HG03571 (cell line): ENCODE results near the gene PRDM4.
"Not testable (repeated sequence)": the region's sequence is repeated elsewhere in the genome, so short reads cannot be mapped to it uniquely, and the experiment has no call there.

Source experiments
- ATAC-seq: cut with Tn5 transposase; IDR thresholded peaks from one replicate; pipeline ENCODE4 v1.9.1; 2021; ENCODE audit not compliant: unreplicated experiment

PRDM4 gene

DNA sequence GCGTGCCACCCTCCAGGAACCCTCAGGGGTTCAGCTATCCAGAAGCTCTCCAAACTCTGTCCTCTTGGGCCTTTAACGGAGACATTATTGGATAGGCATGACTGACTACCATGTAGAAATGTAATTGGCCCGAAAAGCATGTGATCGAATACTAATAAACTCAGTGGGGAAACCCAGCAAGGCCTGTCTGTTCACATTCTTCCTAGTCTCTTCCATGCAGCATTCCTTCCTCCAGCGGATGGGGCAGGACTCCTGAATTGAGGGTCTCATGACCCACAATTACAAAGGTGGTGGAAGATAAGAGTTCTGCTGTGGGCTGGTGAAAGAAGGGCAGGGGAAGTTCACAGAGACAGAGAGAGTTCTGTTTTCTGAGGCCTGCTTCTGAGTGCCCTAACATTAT is 6.5 kb upstream of the PRDM4 start:
- ATAC-seq: no peak

DNA sequence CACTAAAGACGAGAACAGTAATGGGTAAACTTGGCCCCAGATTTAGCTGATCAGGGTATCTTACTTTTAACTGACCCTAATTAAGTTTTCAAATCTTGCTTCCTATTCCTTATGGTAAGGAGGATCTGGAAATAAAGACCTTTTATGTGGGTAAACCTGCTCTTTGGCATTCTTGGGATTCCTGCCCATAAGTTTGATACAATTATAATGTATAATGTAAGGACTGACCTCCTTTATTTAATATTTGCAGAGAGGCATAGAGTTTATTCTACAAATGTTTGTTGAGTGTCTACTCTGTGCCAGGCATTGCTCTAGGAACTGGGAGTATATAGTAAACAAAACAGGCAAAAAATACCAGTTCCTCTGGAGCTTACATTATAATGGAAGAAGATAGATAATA is 4.4 kb upstream of the PRDM4 start:
- no peak for ATAC-seq

DNA sequence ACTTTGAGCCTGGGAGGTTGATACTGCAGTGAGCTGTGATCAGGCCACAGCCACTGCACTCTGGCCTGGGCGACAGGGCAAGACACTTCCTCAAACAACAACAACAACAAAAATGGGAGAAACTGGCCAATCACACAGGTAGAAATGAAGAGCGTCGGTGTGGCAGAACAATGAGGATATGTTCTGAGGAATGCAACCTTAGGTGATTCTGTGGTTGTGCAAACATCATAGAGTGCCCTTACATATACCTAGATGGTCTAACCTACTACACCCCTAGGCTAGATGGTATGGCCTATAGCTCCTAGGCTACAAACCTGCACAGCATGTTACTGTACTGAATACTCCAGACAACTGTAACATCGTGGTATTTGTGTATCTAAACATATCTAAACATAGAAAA is 3.7 kb upstream of the PRDM4 start:
- ATAC-seq: no peak

DNA sequence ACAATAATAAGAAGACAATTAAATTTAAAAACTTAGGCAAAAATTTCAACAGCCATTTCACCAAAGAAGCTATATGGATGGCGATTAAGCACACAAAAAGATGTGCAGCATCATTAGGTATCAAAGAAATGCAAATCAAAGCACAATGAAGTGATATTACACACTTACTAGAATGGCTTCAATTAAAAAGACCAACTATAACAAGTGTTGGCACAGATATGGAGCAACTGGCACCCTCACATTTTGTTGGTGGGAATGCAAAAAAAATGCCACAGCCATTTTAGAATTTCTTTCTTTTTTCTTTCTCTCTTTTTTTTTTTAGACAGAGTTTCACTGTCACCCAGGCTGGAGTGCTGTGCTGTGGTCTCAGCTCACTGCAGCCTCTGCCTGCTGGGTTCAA is 1.9 kb upstream of the PRDM4 start:
- ATAC-seq: no peak

DNA sequence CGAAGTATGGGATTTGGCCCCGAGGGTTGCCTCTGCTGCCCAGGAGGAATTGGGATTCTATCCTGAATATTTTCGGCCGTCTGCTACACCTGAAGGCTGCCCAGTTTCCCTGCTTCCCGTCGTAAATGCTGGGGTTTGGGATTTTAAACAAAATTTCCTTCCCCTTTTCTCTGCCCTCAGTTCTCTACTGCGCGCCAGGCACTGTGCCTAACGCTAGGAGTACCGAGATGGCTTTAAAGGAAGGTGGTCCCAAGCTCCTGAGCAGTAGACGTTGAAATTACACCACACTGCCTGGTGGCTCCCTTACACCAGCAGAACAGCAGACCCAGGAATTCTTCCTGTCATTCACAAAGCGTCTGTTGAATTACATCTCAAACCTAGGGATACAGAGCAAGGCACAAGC is 566 bp upstream of the PRDM4 start:
- ATAC-seq: no peak

DNA sequence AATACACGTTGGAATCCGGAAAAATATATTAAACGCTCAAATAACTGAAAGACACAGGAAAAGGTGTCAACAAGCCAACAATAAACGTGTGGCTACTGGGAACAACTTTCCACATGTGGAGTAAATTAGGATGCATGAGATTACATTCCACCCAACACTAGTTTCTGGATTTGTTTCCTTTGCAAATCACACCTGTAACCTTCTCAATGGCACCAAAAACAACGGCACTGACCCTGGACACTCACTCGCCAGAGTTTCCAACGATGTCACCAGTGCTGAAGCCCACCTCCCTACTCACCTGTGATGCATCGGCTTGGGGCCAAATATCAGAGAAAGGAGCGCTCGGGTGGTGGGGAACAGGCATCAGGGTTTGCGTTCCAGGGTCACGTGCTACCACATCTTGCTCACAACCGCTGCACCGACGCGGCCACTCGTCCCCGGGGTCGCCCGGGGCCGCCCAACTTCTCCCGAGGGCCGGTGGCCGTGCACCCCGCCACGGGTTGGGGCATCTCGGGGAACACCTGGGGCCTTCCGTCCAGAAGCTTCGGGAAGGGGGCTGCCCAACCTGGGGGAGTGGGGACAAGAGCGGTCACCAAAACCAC is 629 bp downstream of the PRDM4 start:
- peak; percentile 11 for ATAC-seq

DNA sequence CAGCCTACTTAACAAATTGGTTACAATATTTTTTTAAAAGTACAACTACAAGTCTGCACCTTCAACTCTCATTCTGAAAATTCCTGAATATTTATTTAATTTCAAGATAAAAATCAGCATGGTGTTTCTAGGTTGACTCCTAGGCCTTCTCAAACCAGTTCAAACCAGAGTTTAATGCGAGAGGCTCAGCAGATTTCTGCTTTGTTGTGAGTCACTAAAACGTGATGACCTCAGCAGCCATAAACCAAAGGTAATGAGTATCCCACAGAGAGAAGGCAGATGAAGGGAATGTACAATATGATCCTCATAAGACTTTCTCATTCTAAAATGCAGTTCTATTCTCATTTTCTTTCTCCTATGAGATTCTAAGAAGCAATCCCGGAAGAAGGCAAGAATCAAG is 1.5 kb downstream of the PRDM4 start:
- no peak for ATAC-seq

DNA sequence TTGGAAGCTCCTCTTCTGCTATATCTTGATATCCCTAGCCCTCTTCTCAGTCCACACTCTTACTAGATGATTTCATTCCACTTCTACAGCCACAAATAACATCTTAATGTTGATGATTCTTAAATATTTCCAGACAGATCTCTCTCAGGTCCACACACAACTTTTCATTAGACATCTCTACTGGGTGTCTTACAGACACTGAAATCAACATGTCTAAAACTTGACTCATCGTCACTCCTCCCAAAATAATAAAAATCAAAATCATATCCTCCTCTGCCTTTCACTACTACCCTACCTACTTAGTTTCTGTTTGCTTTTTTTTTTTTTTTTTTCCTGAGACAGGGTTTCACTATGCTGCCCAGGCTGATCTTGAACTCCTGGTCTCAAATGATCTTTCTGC is 11.9 kb downstream of the PRDM4 start:
- no peak for ATAC-seq

DNA sequence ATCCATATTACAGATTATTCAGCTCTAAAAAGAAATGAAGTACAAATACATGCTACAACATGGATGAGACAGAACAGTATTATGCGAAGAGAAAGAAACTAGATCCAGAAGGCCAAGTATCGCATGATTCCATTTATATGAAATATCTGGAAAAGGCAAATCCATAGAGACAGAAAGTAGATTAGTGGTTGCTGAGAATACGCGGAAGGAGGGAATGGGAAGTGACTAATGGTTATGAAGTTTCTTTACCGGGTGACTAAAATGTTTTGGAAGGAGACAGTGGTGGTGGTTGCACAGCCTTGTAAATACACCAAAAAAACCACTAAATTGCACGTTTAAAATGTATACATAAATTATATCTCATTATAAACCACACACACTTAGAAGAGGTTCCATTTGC is 12.5 kb downstream of the PRDM4 start:
- ATAC-seq: no peak

DNA sequence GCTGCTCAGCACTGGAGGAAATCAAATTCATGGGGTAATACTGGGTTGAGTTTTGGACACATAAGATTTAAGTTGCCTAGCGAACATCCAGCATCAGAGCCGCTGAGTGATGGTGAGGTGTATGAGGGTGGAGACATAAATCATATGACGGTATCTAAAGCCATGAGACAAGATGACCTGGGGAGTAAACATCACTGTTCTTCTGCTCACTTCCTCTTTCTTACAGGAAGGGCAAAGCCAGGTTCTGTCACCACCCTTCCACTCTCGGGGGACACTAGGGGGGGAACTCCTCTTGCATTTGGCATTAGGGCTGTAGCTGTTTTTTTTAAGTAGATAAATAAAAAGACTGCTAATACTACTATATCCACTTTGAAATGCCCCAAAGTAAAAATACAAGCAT is 24.0 kb downstream of the PRDM4 start:
- ATAC-seq: peak; percentile 90

DNA sequence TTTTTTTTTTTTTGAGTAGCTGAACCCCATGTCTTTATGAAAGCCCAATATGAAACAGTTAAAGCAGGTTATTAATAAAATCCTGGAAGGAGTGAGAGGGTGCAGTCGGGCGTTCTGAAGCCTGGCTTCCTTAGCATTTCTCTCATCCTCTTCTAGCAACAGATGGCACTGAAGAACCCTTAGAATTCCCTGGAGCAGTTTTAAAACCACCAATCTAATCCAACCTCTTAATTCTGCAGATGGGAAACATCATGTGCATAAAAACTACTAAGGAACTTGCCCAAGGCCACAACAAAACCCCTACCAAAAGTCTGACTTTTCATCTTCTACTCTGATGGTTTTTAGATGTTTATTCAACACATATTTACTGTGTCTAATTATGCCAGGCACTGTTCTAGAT is 25.2 kb downstream of the PRDM4 start:
- no peak for ATAC-seq

DNA sequence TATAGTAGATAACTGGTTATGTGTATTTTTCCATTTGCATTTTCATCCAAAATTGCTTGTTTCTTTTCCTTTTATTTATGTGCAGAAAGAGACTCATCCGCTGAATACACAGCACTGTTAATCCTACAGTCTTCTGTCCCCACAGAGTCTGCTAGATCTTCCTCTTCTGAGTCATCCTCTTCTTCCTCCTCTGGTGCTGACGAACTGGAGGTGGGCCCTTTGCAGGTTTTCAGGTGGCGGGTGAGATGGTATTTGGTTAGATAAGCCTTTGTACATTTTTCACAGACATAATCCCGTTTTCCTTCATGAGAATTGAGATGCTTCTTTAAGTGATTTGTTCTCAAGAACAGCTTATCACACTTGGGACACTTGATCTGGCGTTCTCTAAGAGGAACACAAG is 26.8 kb downstream of the PRDM4 start:
- no peak for ATAC-seq

DNA sequence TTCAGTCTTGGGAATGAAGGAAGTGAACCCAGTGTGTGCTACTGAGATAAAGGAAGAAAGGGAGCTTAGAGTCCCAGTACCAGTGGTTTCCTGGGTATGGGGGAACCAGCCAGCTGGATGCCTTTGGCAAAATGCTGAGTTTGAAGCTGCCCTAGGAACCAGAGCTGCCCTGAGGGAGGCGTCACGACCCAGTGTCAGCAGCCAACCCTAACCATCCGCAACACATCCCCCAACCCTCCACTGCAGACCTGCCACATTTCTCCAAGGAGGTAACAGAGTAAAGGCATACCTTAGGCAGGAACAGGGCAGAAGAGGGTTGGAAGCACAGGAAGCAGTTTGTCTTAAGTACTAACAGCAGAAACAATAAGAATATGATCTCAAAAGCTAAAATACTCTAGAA is 28.6 kb downstream of the PRDM4 start:
- ATAC-seq: no peak

DNA sequence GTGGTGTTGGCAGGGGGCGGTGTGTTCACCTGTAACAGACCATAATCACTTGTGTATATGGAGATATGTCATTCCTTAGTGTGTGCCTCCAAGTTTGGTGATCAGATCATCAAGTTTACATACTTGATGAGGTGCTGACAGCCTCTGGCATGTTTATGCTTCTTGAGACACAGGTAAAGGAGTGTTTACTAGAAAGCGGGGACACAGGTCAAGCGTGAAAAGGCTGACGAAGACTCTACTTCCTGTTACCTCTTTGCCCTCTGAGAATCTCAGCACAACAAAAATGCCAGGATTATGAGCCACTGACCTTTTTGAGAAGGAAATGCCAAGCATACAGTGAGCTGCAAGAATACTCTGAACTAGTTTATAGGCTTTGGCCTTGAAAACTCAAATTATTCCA is 29.6 kb downstream of the PRDM4 start:
- no peak for ATAC-seq

DNA sequence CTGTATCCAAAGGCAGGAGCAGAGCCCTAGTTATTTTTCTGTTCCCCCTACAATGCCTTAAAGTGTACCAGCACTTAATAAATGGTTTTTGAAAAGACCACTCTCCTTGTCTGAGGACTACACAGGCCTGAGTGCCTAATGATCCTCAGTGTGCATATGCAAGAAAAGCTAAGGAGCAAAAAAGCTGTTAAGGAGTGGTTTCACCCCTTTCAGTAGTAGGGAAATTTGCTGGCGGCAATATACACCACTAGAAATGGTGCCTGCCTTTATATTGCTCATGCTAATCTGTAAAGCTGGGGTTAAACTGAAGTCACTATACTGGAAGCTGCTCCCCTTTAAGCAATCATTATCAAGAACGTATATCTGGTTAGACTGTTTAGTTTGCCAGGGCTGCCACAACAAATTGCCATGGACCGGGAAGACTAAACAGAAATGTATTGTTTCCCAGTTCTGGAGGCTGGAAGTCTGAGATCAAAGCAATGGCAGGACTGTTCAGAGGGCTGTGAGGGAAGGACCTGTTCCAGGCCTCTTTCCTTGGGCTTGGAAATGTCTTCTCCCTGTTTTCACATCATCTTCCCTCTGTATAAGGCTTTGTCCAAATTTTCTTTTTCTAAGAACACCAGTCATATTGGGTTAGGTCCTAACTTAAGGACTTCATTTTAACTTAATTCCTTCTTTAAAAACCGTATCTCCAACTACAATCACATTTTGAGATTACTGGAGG is 30.2 kb downstream of the PRDM4 start:
- ATAC-seq: no peak

DNA sequence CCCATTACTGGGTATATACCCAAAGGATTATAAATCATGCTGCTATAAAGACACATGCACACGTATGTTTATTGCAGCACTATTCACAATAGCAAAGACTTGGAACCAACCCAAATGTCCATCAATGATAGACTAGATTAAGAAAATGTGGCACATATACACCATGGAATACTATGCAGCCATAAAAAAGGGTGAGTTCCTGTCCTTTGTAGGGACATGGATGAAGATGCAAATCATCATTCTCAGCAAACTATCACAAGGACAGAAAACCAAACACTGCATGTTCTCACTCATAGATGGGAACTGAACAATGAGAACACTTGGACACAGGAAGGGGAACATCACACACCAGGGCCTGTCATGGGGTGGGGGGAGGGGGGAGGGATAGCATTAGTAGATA is 33.2 kb downstream of the PRDM4 start:
- not testable (repeated sequence) for ATAC-seq

DNA sequence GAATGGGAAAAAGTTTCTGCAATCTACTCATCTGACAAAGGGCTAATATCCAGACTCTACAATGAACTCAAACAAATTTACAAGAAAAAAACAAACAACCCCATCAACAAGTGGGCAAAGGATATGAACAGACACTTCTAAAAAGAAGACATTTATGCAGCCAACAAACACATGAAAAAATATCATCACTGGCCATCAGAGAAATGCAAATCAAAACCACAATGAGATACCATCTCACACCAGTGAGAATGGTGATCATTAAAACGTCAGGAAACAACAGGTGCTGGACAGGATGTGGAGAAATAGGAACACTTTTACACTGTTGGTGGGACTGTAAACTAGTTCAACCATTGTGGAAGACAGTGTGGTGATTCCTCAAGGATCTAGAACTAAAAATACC is 33.6 kb downstream of the PRDM4 start:
- ATAC-seq: not testable (repeated sequence)

DNA sequence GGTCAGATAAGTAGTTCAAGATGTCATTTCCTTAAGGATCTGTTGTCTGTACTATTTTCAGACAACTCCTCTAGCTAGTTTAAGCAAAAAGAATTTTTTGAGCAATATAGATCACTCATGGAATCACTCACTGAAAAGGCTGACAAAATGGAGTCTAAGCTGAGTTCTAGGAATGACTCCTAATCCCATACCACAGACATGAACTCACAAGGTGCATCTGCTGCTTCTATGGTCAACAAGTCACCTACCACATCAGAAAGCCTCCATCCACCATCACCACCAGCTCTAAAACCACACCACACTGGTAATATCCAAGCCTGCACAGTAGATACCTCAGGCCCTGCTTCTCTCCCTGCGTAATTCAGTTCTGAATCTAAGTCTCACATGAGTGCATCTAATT is 42.3 kb downstream of the PRDM4 start:
- ATAC-seq: no peak

DNA sequence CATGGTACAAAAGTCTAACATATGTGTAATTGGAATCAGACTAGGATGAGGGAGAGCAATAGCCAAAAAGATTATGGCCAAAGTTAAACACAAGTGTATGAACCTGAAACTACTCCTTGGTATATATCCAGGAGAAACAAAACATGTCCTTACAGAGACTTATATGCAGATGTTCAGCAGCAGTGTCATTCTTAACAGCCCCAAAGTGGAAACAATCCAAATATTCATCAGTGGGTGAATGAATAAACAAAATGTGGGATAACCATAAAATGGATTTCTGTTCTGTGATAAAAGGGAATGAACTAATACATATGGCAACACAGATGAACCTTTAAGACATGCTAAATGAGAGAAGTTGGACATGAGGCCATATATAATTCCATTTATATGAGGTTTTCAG is 45.2 kb downstream of the PRDM4 start:
- no peak for ATAC-seq

DNA sequence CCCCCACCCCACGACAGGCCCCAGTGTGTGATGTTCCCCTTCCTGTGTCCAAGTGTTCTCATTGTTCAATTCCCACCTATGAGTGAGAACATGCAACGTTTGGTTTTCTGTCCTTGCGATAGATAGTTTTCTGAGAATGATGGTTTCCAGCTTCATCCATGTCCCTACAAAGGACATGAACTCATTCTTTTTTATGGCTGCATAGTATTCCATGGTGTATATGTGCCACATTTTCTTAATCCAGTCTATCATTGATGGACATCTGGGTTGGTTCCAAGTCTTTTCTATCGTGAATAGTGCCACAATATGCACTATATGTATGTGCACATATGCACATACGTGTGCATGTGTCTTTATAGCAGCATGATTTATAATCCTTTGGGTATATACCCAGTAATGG is 55.4 kb downstream of the PRDM4 start:
- not testable (repeated sequence) for ATAC-seq

DNA sequence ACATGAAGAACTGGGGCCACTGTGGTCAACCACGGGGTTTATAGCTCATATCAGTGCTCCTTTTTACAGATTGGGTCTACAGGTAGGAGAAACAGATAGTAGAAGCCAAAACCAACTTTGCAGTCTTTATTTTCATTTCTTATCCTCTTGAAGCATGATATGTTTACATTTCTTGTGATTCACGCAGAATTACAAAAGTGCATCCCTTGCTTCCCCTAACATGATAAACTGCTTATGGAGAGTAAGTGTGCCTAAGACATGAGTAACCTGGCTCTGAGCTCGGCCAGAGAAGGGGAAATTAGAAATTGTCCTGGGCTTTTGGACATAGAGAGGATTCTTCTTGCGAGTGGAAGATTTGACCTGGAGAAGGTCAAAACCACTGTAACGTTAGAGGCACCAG is 56.9 kb downstream of the PRDM4 start:
- no peak for ATAC-seq

DNA sequence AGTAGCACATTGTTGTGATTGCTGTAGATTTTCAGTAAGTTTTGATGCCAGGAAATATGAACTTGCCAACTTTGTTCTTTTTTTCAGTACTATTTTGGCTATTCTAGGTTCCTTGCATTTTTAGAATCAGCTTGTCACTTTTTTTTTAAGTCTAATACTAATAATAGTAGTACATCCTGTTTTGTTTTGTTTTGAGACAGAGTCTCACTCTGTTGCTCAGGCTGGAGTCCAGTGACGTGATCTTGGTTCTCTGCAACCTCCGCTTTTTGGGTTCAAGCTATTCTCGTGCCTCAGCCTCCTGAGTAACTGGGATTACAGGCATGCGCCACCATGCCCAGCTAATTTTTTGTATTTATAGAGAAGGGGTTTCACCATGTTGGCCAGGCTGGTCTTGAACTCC is 58.8 kb downstream of the PRDM4 start:
- ATAC-seq: no peak

DNA sequence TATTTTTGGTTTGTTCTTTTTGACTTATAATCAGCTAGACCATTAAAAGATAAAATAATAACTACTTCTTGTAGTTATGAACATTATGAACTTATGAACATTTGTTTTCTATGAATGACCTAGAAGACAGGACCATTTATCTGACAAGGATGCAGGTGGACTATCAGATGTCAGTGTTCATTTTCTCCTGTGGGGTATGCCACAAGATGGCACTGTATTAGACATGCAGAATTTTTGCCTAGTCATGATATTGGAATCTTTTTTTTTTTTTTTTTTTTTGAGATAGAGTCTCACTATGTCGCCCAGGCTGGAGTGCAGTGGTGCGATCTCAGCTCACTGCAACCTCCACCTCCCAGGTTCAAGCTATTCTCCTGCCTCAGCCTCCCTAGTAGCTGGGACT is 65.2 kb downstream of the PRDM4 start:
- not testable (repeated sequence) for ATAC-seq
